DOHH2 (cell line): ENCODE data around the gene GOT1.

Experiments
- H3F3A ChIP-seq: fragments of 200-600 bp; sonication (generic), shearing (Covaris generic); 2 replicates; pipeline ENCODE4 v1.6.0; 2016; ENCODE audit warnings: antibody characterized with exemption, mild to moderate bottlenecking; ENCODE audit not compliant: control insufficient read depth, insufficient read depth
- H3K27ac ChIP-seq: fragments of 200-600 bp; sonication (generic); 2 replicates; pipeline ENCODE4 v1.5.1; 2014; ENCODE audit warnings: low read depth, mild to moderate bottlenecking, low read length, moderate library complexity
- H3K27me3 ChIP-seq: fragments of 200-600 bp; sonication (generic); 2 replicates; pipeline ENCODE4 v1.6.1; 2014; ENCODE audit warnings: mild to moderate bottlenecking, low read length, mixed read lengths; ENCODE audit not compliant: control insufficient read depth
- H3K36me3 ChIP-seq: fragments of 200-600 bp; sonication (generic); 2 replicates; pipeline ENCODE4 v1.6.1; 2014; ENCODE audit warnings: mild to moderate bottlenecking, low read length, moderate library complexity, mixed read lengths; ENCODE audit not compliant: control insufficient read depth
- H3K4me1 ChIP-seq: fragments of 200-600 bp; sonication (generic); 2 replicates; pipeline ENCODE4 v1.6.1; 2014; ENCODE audit warnings: mild to moderate bottlenecking, low read length, mixed read lengths; ENCODE audit not compliant: control insufficient read depth
- H3K4me2 ChIP-seq: fragments of 200-600 bp; sonication (generic); 2 replicates; pipeline ENCODE4 v1.6.0; 2014; ENCODE audit warnings: mild to moderate bottlenecking, low read length, moderate library complexity
- H3K4me3 ChIP-seq: fragments of 200-600 bp; sonication (generic); 2 replicates; pipeline ENCODE4 v1.5.1; 2014; ENCODE audit warnings: mild to moderate bottlenecking, low read length, mixed read lengths
- H3K79me2 ChIP-seq: fragments of 200-600 bp; sonication (generic); 2 replicates; pipeline ENCODE4 v1.6.1; 2014; ENCODE audit warnings: mild to moderate bottlenecking, low read length, mixed read lengths; ENCODE audit not compliant: control insufficient read depth
- H3K9me2 ChIP-seq: fragments of 200-600 bp; sonication (generic); replicated peaks from 2 replicates; pipeline ENCODE4 v1.6.1; 2014; ENCODE audit warnings: mild to moderate bottlenecking, low read length, mixed read lengths; ENCODE audit not compliant: control insufficient read depth
- H3K9me3 ChIP-seq: fragments of 200-600 bp; sonication (generic); 2 replicates; pipeline ENCODE4 v1.6.1; 2014; ENCODE audit warnings: antibody characterized with exemption, low read length, mixed read lengths; ENCODE audit not compliant: control insufficient read depth, insufficient read depth
- H4K20me1 ChIP-seq: fragments of 200-600 bp; sonication (generic); 2 replicates; pipeline ENCODE4 v1.6.0; 2014; ENCODE audit warnings: low read depth, mild to moderate bottlenecking, antibody characterized with exemption, low read length, moderate library complexity; ENCODE audit not compliant: control insufficient read depth, insufficient read depth
- EZH2phosphoT487 ChIP-seq: fragments of 200-600 bp; sonication (generic); IDR thresholded peaks from 2 replicates; pipeline ENCODE4 v1.6.1; 2017; ENCODE audit warnings: borderline replicate concordance, mild to moderate bottlenecking, antibody characterized with exemption, low read length, moderate library complexity, mixed read lengths
- TF ChIP-seq, protein P1 (sequence below): fragments of 200-600 bp; sonication (generic); IDR thresholded peaks from one replicate; pipeline ENCODE4 v1.5.1; 2014; ENCODE audit warnings: antibody characterized with exemption, mild to moderate bottlenecking, low read depth, low read length; ENCODE audit not compliant: poor library complexity, severe bottlenecking

The GOT1 gene

DNA sequence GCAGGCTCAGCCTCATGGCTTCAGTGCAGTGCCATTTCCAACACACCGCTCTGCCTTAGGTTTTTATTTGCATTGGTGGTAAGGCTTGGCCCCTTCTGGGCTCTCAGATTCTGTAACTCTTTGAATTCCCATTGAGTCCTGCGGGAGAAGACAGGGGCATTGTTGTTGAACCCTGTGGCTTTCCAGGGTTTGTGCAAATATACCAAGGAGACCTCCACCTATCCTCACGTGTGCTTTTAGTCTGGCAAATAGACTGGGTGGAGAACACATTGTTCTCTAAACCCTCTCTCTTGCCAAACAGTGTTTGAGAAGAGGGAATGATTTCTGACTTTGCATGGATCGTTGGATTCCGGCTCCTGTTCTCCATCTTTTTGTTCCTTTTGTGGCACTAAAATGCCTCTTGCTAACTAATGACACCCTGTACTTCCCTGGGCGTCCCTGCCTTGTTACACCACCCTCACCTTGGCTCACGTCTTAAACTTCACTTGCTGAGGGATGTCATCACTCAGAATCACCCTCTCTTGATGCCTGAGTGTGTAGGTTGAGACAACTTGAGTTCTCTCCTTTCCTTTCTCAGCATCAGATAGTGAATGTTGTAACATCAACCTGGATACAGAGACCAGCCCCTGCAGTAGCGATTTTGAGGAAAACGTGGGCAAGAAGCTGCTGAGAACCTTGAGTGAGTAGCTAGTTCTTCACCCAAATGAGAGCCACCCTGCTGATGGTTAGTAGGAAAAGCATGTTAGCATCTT is 40.5 kb downstream of the GOT1 start:
- Histone ChIP-seq H3K27ac (no peak overlapping the region), H3K4me3 (no peak overlapping the region), H3K9me2 (no peaks in the 10 kb centered on the region), H3K4me1 (no peaks in the 10 kb centered on the region), H3K36me3 (no peaks in the 10 kb centered on the region), H3K4me2 (no peak overlapping the region), H3F3A (no peaks in the 10 kb centered on the region), H4K20me1 (no peaks in the 10 kb centered on the region), H3K79me2 (no peaks in the 10 kb centered on the region), H3K27me3 (no peaks in the 10 kb centered on the region), H3K9me3 (no peaks in the 10 kb centered on the region)
- TF ChIP-seq EZH2phosphoT487, result no peak
- TF ChIP-seq, protein P1, sequence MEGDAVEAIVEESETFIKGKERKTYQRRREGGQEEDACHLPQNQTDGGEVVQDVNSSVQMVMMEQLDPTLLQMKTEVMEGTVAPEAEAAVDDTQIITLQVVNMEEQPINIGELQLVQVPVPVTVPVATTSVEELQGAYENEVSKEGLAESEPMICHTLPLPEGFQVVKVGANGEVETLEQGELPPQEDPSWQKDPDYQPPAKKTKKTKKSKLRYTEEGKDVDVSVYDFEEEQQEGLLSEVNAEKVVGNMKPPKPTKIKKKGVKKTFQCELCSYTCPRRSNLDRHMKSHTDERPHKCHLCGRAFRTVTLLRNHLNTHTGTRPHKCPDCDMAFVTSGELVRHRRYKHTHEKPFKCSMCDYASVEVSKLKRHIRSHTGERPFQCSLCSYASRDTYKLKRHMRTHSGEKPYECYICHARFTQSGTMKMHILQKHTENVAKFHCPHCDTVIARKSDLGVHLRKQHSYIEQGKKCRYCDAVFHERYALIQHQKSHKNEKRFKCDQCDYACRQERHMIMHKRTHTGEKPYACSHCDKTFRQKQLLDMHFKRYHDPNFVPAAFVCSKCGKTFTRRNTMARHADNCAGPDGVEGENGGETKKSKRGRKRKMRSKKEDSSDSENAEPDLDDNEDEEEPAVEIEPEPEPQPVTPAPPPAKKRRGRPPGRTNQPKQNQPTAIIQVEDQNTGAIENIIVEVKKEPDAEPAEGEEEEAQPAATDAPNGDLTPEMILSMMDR, result no peak

DNA sequence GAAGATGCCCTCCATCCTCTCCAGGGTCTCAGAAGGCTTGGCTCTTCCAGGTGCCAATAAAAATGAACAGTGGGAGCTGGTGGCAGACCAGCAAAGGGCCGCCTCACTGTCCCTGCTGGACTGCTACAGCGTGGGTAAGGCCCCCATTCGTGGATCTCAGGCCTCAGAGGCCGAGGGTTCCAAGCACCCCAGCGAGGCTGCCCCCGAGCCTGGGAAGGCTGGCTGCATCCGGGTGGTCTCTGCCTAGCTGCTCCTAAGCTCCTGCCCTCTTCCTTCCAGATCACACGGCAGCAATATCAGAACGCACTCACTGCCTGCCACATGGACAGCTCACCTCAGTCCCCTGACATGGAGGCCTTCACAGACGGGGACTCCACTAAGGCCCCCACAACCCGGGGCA is 42.9 kb downstream of the GOT1 start:
- no peak overlapping the region for H3K4me3 ChIP-seq
- no peaks in the 10 kb centered on the region for H4K20me1 ChIP-seq
- TF ChIP-seq, protein P1, result no peak
- TF ChIP-seq EZH2phosphoT487, result no peak
- H3K27ac ChIP-seq, result no peak overlapping the region
- H3K27me3 ChIP-seq, result no peaks in the 10 kb centered on the region
- no peaks in the 10 kb centered on the region for H3F3A ChIP-seq
- no peaks in the 10 kb centered on the region for H3K36me3 ChIP-seq
- H3K79me2 ChIP-seq, result no peaks in the 10 kb centered on the region
- H3K9me2 ChIP-seq, result no peaks in the 10 kb centered on the region
- no peaks in the 10 kb centered on the region for H3K9me3 ChIP-seq
- H3K4me2 ChIP-seq, result no peak overlapping the region
- no peaks in the 10 kb centered on the region for H3K4me1 ChIP-seq

DNA sequence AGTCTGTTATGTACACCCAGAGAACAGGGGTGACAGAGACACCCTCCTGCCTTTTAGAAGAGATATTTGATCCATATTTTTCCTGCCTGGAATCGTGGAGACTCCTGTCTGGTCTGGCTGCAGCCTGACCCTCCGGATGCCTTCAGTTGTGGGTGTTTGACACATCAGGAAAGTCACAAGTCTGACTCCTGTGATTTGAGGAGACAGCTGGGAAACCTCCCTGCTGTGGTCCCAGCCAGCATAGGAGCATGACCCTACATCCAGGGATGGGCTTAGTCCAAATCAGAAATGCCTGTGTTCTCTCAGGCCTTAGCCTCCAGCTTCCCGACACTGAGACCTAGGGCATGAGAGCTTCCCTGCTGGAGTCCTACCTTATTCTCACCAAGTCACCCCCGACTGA is 43.4 kb downstream of the GOT1 start:
- no peak overlapping the region for H3K4me2 ChIP-seq
- no peaks in the 10 kb centered on the region for H3K36me3 ChIP-seq
- H3F3A ChIP-seq, result no peaks in the 10 kb centered on the region
- no peaks in the 10 kb centered on the region for H4K20me1 ChIP-seq
- no peak overlapping the region for H3K4me3 ChIP-seq
- H3K9me3 ChIP-seq, result no peaks in the 10 kb centered on the region
- H3K9me2 ChIP-seq, result no peaks in the 10 kb centered on the region
- no peaks in the 10 kb centered on the region for H3K79me2 ChIP-seq
- no peaks in the 10 kb centered on the region for H3K4me1 ChIP-seq
- TF ChIP-seq, protein P1, result no peak
- no peak for TF ChIP-seq EZH2phosphoT487
- no peak overlapping the region for H3K27ac ChIP-seq
- no peaks in the 10 kb centered on the region for H3K27me3 ChIP-seq
